ENCODE data around the gene PYM1. TPM values are rescaled to one million over a fixed set of nuclear protein-coding genes. Genes with fewer than 3 reads are reported as not detected.

PYM1 gene
- total RNA-seq, 1 donor from 2014 or later = 18.2 TPM

DNA sequence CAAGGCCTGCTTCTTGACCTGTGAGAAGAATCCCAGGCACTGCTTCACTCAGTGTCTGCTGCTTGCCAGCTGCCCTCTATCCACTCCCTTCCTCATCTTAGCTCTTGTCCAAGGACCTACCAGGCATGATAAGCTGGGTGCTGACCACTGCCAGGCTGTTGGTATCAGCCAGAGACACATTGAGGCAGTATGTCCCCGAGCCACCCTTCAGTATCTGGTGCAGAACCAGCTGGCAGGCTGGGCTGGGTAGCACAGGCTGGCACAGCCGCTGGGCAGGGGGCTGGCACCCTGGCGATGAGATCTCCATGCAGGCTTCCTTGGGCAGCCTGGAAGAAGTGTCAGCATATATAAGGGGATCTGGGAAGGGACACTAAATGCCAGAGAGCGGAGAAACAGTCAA lies 27.6 kb upstream of the PYM1 start:
- Mint-ChIP-seq H3K4me1 (ENCODE audit: unreplicated experiment) (no peaks in the 10 kb centered on the region), H3K27ac (ENCODE audit: unreplicated experiment) (no peak overlapping the region), H3K9me3 (ENCODE audit: unreplicated experiment) (no peaks in the 10 kb centered on the region), H3K27me3 (ENCODE audit: unreplicated experiment) (no peaks in the 10 kb centered on the region), H3K36me3 (ENCODE audit: unreplicated experiment) (peaks cover 23% of the 10 kb centered on the region), H3K4me3 (ENCODE audit: unreplicated experiment) (no peak overlapping the region)
- TF ChIP-seq, protein P1, sequence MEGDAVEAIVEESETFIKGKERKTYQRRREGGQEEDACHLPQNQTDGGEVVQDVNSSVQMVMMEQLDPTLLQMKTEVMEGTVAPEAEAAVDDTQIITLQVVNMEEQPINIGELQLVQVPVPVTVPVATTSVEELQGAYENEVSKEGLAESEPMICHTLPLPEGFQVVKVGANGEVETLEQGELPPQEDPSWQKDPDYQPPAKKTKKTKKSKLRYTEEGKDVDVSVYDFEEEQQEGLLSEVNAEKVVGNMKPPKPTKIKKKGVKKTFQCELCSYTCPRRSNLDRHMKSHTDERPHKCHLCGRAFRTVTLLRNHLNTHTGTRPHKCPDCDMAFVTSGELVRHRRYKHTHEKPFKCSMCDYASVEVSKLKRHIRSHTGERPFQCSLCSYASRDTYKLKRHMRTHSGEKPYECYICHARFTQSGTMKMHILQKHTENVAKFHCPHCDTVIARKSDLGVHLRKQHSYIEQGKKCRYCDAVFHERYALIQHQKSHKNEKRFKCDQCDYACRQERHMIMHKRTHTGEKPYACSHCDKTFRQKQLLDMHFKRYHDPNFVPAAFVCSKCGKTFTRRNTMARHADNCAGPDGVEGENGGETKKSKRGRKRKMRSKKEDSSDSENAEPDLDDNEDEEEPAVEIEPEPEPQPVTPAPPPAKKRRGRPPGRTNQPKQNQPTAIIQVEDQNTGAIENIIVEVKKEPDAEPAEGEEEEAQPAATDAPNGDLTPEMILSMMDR (IDR thresholded peaks at IDR 0.05) = no peak
- DNase-seq (ENCODE audit: extremely low spot score, unreplicated experiment) = no peak

DNA sequence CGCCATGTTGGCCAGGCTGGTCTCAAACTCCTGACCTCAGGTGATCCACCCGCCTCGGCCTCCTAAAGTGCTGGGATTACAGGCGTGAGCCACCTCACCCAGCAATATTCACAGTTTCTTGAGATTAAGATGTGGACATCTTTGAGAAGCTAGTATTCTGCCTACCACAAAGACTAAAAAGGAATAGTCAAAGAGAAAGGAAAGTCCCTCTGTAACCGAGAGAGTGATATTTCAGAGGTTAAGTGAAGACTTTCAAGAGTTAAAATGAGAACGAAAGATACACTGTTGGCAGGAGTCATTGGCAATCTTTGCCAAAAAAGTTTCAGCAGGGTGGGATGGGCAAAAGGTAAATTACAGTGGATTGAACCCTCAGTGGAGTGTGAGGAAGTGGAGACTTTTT lies 18.9 kb upstream of the PYM1 start:
- TF ChIP-seq, protein P1 (IDR thresholded peaks at IDR 0.05) = no peak
- Mint-ChIP-seq H3K27ac (ENCODE audit: unreplicated experiment) (no peak overlapping the region), H3K9me3 (ENCODE audit: unreplicated experiment) (no peaks in the 10 kb centered on the region), H3K36me3 (ENCODE audit: unreplicated experiment) (peaks cover 39% of the 10 kb centered on the region), H3K4me1 (ENCODE audit: unreplicated experiment) (no peaks in the 10 kb centered on the region), H3K4me3 (ENCODE audit: unreplicated experiment) (no peak overlapping the region), H3K27me3 (ENCODE audit: unreplicated experiment) (no peaks in the 10 kb centered on the region)
- DNase-seq (ENCODE audit: extremely low spot score, unreplicated experiment) = no peak

DNA sequence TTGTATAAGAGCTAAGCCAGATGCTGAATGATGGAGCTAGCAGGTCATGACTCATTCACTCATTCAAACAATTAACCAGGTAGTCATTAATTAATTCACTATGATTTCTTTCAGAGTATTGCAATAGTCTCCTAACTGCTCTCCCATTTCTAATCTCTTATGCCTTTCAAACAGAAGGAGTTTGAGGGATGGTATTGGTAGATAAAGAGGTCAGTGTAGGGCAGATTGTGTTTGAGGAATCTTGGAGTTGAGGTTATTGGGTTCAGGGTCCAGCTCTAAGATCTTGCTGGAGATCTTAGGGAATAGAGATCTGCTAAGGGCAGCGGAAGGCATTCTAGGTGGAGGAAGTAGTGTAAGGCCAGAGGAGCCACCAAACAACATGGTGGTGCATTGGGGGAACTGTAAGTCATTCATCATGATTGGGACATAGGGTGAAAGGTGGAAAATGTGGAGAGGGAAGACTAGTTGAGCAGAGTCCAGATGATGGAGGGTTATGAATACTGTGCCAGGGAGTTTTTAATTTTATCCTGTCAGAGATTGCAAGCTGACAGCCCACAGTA lies 15.0 kb upstream of the PYM1 start:
- Mint-ChIP-seq H3K9me3 (ENCODE audit: unreplicated experiment) (no peaks in the 10 kb centered on the region), H3K4me1 (ENCODE audit: unreplicated experiment) (peaks cover 5% of the 10 kb centered on the region), H3K4me3 (ENCODE audit: unreplicated experiment) (no peak overlapping the region), H3K36me3 (ENCODE audit: unreplicated experiment) (peaks cover 37% of the 10 kb centered on the region), H3K27ac (ENCODE audit: unreplicated experiment) (no peak overlapping the region), H3K27me3 (ENCODE audit: unreplicated experiment) (no peaks in the 10 kb centered on the region)
- TF ChIP-seq, protein P1 (IDR thresholded peaks at IDR 0.05) = no peak
- no peak for DNase-seq (ENCODE audit: extremely low spot score, unreplicated experiment)

DNA sequence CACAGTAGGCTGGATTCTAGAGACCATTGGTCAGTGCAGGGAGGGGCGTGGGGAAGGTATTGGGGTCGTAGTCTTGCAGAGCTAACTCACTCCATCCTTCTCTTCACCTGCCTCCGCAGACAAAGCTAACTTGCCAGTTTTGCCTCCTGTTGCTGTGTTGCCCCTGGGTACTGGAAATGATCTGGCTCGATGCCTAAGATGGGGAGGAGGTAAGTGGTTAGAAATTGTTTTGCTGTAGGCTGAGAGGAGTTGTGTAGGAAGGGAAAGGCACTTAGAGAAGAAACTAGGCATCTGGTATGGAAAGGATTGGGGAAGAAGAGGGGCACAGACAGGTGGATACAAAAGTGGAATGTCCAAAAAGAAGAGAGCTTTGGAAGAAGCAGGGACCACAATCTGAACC lies 14.4 kb upstream of the PYM1 start:
- Mint-ChIP-seq H3K4me3 (ENCODE audit: unreplicated experiment) (no peak overlapping the region), H3K9me3 (ENCODE audit: unreplicated experiment) (no peaks in the 10 kb centered on the region)

DNA sequence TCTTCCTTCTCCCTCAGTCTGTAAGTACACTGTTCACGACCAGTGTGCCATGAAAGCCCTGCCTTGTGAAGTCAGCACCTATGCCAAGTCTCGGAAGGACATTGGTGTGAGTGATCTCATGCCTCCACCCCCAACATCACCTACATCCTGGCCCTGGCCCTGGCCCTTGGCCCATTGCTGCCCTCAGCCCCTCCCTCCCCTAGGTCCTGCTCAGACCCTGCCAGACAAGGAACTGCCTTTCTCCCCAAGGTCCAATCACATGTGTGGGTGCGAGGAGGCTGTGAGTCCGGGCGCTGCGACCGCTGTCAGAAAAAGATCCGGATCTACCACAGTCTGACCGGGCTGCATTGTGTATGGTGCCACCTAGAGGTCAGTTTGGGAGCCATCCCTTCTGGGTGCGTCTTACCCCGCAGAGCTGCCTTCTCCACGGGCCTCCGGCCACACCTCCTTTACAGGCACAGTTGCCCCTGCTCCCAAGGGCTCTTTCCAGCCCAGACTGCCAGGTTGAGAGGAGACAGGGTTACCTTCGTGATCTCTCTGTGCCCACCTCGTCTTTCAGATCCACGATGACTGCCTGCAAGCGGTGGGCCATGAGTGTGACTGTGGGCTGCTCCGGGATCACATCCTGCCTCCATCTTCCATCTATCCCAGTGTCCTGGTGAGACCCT lies 12.5 kb upstream of the PYM1 start:
- peak; percentile 94 for DNase-seq (ENCODE audit: extremely low spot score, unreplicated experiment)
- H3K27ac Mint-ChIP-seq (ENCODE audit: unreplicated experiment) = peak overlapping the region; percentile 57
- TF ChIP-seq, protein P1 (IDR thresholded peaks at IDR 0.05) = peak; percentile 93
- no peaks in the 10 kb centered on the region for H3K9me3 Mint-ChIP-seq (ENCODE audit: unreplicated experiment)
- peaks cover 29% of the 10 kb centered on the region for H3K36me3 Mint-ChIP-seq (ENCODE audit: unreplicated experiment)
- H3K4me1 Mint-ChIP-seq (ENCODE audit: unreplicated experiment) = peaks cover 5% of the 10 kb centered on the region
- H3K27me3 Mint-ChIP-seq (ENCODE audit: unreplicated experiment) = no peaks in the 10 kb centered on the region
- no peak overlapping the region for H3K4me3 Mint-ChIP-seq (ENCODE audit: unreplicated experiment)

More for the DNA sequence above, 14.4 kb upstream of the PYM1 start:
- Mint-ChIP-seq H3K27me3 (ENCODE audit: unreplicated experiment) (no peaks in the 10 kb centered on the region), H3K27ac (ENCODE audit: unreplicated experiment) (peak overlapping the region; percentile 20), H3K4me1 (ENCODE audit: unreplicated experiment) (peaks cover 5% of the 10 kb centered on the region), H3K36me3 (ENCODE audit: unreplicated experiment) (peaks cover 33% of the 10 kb centered on the region)
- TF ChIP-seq, protein P1 (IDR thresholded peaks at IDR 0.05) = no peak
- no peak for DNase-seq (ENCODE audit: extremely low spot score, unreplicated experiment)
